ENCODE measurements around the gene PDK4. TPM values are rescaled to one million over a fixed set of nuclear protein-coding genes. Genes with fewer than 3 reads are reported as not detected.
A peak's percentile ranks its signal among the peaks of the same experiment; 100 is the strongest.

Gene PDK4
- total and polyA plus RNA-seq, 2 of the 13 experiments (the other 11 are each of a cell fraction or from before 2014, with no cell fraction given): 0.04 TPM; not detected in 1

GRCh38 chr7:95590387-95591248 is 5.7 kb downstream of the PDK4 start (continued):
- TF ChIP-seq ZNF136 (CRISPR knock-in tag; IDR thresholded peaks at IDR 0.05; ENCODE audit: low read depth) (no peak), HOXD1 (CRISPR knock-in tag; IDR thresholded peaks at IDR 0.05) (no peak), SP1 (IDR thresholded peaks at IDR 0.05) (no peak), SP1 (CRISPR knock-in tag; IDR thresholded peaks at IDR 0.05) (no peak), ZBTB7A (CRISPR knock-in tag; IDR thresholded peaks at IDR 0.05) (no peak), ZNF44 (CRISPR knock-in tag; IDR thresholded peaks at IDR 0.05) (no peak), YY1 (IDR thresholded peaks at IDR 0.05; ENCODE audit: insufficient read depth, insufficient replicate concordance, low read depth, low read length) (no peak), BCLAF1 (IDR thresholded peaks at IDR 0.05) (no peak), ZNF883 (CRISPR knock-in tag; IDR thresholded peaks at IDR 0.05; ENCODE audit: not compliant biosample characterization) (no peak), CBX1 (IDR thresholded peaks at IDR 0.05; ENCODE audit: low read depth) (no peak), POLR2AphosphoS2 (IDR thresholded peaks at IDR 0.05; ENCODE audit: low read depth, low read length) (no peak), ZNF746 (CRISPR knock-in tag; IDR thresholded peaks at IDR 0.05) (no peak), KLF15 (CRISPR knock-in tag; IDR thresholded peaks at IDR 0.05; ENCODE audit: borderline replicate concordance) (no peak), ZBTB20 (CRISPR knock-in tag; IDR thresholded peaks at IDR 0.05; ENCODE audit: borderline replicate concordance, low read depth) (peak; percentile 33; the same call in 1 of the 2 replicates), DNMT1 (CRISPR knock-in tag; IDR thresholded peaks at IDR 0.05) (no peak), THAP7 (CRISPR knock-in tag; IDR thresholded peaks at IDR 0.05) (no peak), ZNF800 (CRISPR knock-in tag; IDR thresholded peaks at IDR 0.05) (0 out of 2 replicates have a peak, but pooled peaks have one; percentile 40), SMYD3 (CRISPR knock-in tag; IDR thresholded peaks at IDR 0.05) (peak; percentile 44; the same call in 1 of the 2 replicates), ATF7 (IDR thresholded peaks at IDR 0.05) (no peak), ATF7 (CRISPR knock-in tag; IDR thresholded peaks at IDR 0.05) (no peak), ZSCAN21 (CRISPR knock-in tag; IDR thresholded peaks at IDR 0.05; ENCODE audit: borderline replicate concordance) (no peak), MYNN (CRISPR knock-in tag; IDR thresholded peaks at IDR 0.05; ENCODE audit: low read depth) (no peak), GRHL1 (CRISPR knock-in tag; conservative IDR thresholded peaks at IDR 0.05) (no peak), ZNF296 (CRISPR knock-in tag; conservative IDR thresholded peaks at IDR 0.05) (no peak)
